Jurkat, Clone E6-1 (cell line): ENCODE measurements around the gene BIN1.

Experiments
- DNase-seq: peaks from one replicate; pipeline ENCODE4 v3.0.0-alpha.2; 2011; ENCODE audit warnings: low read depth, low spot score
- H3K4me3 ChIP-seq: 2 replicates; pipeline ENCODE4 v1.5.1; 2011; ENCODE audit warnings: mild to moderate bottlenecking, low read length, control low read depth, moderate library complexity

The BIN1 gene

DNA sequence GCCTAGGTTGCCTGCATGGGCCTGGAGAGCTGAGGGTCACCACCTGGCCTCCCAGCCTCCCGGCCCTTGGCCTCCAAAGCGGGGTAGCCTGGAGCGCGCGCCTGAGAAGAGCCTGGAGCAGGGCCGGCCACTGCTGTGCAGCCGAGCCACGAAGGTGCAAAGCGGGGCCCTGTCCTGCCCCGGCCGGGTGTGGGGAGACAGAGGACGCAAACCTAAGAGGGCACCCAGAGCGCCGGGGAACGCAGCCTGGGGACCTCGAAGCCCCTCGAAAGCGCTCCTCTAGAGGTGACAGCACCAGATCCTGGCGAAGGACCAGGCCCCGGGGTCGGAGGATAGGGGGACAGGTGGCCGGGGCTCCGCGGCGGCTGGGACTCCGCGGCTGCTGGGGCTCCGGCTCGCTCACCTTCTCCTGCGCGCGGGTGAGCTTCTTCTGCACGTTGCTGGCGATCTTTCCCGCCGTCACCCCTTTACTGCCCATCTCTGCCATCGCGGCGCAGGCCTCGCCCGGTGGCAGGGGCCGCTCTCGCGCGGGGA, 430 bp downstream of the BIN1 start:
- DNase-seq = no peak
- no peak overlapping the region; the same call in 1 of the 2 replicates for H3K4me3 ChIP-seq

DNA sequence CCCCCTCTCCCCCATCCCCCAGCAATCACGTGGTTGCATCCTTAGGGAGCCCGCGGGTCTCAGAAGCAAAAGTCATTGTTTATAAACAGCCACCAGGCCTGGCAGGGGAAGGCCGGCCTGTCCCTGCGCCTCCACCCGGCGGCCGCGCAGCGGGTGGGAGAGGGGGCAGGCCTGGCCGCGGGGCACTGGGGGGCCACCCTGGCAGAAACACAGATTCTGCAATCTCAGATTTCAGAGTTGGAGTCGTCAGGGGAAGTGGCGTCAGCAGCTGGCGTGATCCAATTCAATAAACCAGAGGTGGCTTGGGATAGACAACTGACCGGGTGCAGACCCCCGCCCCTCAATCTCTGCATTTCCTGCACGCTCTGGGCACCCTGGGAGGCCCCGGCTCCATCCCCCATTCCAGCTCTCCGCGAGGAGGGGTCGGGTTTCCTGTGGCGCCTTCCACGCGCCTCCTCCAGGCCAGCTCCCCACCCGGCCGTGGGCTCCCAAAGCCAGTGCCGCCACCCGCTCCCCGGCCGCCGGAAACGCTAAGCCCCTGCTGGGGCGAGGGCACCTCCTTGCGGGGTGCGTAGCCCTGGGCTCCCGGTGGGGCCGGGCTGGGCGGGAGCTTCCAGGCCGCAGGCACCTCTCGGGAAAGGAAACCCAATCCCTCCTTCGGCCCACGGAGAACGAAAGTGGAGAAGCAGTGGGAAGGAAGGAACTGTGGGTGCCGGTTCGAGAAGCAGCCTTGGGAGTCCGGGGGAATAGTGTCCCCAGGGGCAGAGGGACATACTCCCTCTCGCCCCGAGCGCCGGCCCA, 1.1 kb downstream of the BIN1 start:
- H3K4me3 ChIP-seq = no peak overlapping the region
- DNase-seq = no peak

DNA sequence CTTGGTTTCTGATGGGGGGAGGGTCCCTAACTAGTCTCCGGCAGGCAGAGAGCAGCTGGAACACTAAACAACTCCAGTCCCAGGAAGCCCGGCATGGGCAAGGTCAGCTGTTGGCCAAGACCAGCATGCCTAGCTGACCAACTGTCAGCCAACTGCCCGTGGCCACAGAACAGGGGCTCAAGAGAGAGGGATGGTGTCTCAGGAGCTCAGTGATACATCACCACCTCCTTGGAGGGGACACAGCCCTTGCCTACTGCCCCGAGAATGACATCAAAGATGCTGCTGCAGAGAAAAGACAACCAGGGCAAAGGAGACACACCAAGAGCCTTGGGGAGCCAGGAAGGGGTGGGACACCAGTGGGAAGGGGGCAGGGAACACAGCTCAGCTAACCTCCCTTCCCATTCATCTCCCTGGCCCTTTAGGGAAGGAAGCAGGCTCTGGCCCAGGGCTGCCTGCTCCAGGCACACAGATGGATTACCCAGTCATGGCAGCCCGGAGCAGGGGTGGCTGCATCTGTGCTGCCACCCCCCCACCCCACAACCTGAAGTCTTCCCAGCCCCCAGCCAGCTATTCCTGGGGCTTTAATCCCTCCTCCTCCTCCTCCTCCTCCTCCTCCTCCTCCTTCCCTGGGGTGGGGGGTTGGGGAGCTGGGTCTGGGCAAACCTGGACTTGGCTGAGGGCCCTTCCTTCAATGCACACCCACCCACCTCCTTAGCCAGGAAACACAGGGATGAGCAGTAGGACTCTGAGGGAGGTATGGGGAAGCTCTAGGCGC, 1.9 kb downstream of the BIN1 start:
- no peak for DNase-seq
- H3K4me3 ChIP-seq = no peak overlapping the region

DNA sequence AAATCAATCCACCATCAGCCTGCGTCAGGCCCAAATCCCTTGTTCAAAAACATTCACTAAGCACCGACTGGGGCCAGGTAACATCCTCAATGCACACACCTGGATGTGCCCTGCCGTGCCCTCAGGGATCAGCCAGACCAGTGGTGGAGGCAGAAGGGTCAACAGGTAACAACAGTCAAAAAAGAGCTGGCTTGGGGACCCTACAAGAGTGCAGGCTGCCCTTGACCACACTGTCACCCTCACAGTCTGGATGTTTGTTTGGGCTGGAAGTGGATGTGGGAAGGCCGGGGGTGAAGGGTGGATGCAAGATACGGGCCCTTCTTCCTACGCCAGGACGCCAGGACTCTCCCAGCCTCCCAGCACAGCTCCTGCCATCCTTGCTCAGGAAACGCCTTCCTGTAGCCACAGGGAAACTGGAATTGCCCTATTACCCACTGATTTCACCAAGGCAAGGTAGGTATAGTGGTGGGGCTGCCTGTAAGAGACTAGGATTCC, 2.7 kb downstream of the BIN1 start:
- DNase-seq = no peak
- no peak overlapping the region for H3K4me3 ChIP-seq

DNA sequence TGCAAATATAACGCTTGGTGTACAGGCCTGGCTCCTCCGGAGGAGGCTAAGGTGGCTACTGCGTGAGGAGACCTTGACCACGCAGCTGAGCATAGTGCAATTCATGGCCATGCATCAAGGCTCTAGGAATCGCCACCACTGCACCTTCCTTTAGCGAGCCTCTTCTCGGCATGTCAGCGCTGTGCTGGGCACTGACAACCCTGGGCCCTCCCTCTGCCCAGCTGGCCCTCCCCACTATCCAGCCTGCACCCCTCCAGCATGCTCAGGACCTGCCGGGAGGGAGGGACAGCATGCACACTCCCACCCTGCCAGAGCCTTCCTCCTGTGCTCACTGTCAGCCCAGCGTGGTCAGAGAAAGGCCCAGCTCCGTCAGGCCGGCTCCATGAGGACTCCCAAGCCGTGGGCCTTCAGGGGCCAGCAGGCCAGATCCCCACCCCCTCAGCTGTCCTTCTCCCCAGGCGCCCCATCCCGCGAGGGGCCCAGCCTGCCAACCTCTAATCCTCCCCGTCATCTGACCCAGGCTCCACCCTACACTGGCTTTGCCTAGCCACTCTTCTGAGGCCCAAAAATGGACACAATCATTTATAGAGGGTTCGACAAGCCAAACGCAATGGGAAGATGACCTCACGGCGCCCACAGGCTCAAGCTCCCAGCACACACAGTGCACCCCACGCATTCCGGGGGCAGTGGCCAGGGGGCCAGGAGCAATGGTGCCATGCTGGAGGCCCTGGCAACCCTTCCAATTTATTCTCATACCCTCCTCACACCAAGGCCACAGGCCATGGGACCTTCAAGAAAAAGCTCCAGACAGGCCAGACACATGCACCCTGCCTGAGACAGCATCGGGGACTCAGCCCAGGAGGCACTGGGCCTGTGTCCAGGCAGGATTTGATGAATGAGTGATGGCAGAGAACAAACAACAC, 3.5 kb downstream of the BIN1 start:
- H3K4me3 ChIP-seq = no peak overlapping the region
- DNase-seq = no peak

DNA sequence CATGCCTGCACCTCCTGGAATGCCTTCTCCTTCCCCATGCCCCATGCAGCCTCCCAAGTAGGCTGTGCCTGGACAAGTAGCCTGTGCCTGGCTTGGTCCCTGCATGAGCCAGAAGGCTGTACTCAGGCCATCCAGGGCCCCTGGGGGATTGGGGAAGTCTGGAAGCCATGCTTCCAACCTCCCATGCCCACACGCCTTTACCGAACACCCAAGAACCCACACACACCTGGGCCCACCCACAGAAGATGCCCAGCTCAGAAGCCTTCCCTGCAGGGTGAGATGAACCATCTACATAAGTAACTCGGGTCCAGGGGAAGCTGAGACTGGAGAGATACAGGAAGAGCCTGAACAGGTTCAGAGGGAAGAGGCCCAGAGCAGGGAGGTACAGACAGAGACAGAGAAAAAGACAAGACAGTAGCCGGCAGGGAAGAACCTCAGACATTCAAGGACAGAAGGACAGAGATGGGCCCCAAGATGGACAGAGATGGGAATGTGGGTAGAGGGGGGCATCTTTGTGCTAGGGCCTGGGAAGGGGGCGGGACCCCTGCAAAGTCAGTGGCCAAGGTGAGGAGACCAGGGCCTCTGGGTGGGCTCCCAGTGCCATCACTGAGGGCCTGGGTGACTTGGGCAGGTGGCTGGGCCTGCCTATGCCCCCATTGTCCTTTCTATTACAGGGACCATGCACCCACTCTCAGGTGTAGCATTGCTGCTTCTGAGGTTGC, 4.3 kb downstream of the BIN1 start:
- DNase-seq = no peak
- no peak overlapping the region for H3K4me3 ChIP-seq

DNA sequence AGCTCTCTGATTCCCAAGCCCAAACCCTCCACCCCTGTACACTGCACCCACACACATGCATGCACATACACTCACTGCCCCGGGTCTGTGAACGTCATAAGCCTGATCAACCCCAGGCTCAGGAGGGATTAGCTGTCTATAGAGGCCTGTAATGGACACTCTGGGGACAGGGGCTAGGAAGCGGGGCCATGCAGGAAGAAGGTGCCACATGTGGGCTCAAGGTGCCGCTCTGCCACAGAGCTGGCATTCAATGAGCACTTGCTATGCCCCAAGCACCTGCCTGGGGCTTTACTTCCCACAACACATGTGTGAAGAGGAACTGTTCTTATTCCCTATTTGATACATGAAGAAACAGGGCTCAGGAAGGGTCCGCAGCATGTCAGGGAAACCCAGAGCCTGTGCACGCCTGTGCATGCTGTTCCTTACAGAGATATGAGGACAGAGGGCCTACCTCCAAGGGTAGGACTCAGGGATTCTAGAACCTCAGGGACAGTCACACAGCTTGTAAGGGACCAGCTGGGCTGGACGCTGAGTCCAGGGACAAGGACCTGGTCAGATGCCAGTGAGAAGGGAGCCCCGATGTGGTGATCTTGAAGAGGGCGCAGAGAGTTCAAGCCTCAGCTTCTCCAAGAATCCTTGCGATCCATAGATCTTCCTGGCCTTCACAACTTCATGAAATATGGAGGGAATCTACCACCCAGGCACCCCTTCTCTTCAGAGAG, 5.0 kb downstream of the BIN1 start:
- DNase-seq = no peak
- H3K4me3 ChIP-seq = no peak overlapping the region

DNA sequence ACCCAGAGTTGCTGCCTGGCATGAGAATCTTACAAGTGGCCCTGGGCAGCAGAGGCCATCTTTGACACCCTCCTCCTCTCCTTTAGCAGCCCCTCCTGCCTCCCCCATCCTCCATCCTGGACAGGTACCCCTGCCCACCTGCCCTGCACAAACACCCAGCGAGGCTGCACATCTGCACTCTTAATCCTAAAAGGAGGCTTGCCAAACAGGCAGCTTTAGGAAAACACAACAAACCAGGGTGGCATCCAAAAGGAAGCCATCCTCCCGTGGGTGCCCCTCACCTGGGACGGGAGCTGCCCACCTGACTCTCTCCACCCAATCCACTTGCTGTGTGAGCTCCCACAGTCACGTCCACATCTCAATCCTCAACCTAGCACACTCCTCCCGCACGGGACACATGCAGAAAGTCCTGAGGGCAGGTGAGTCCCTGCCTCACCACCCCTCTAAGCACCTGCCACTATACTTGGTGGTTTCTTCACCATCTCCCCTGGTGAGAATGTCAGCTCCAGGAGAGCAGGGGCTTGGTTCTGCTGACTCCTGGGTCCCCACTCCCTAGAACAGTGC, 5.8 kb downstream of the BIN1 start:
- DNase-seq = no peak

DNA sequence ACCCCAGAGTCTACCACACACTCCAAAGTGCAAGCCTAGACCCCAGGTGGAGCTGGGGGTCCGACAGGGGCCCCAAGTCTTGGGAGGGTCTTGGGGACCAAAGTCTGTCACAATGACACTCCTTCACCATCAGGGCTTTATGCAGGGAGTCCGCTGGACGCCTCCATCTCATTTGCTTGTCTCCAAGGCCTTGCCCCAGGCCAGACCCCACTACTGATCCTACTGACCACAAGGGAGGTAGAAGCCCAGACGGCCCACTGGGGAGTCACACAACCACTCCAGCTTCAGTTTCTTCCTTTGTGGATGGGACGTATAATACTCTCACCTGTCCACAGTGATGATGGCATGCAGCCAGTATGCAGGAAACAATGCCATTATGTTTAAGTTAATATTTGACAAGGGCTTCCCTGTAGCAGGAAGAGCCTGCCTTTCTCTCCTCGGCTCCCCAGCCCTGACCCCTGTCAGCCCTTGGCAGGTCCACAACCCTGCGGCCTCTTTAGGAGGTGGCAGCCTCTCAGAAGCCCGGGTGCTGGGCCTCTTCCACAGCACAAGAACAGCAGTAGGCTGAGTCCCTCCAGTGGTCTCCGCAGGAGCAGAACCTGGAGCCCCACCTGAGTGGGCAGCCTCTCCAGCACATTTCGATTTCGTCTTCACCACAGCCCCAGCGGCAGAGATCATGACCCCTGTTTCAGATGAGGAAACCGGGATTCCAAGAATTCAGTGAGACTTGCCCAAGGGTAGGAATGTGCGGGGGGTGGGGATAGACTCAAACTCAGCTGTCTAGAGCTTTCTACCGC, 6.5 kb downstream of the BIN1 start:
- H3K4me3 ChIP-seq = no peak overlapping the region
- DNase-seq = no peak

More for the DNA sequence above, 5.8 kb downstream of the BIN1 start:
- no peak overlapping the region for H3K4me3 ChIP-seq

DNA sequence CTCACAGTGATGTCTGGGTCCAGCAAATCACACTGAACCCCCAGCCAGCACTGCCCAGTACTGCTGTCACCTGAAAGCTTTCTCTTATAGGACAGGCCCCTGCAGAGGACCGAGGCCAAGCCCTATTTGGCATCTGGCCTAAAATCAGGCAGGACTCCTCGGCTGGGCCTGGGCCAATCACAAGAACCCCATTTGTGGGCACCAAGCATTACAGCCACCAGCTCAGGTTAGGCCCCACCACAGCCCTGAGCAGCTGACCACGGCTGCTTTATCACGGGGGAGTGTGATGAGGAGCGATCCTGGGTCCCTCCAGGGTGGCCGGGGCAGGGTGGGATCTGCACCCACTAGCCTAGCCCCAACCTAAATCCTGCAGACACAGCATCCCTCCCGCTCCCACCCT, 8.2 kb downstream of the BIN1 start:
- no peak for DNase-seq
- no peak overlapping the region for H3K4me3 ChIP-seq

DNA sequence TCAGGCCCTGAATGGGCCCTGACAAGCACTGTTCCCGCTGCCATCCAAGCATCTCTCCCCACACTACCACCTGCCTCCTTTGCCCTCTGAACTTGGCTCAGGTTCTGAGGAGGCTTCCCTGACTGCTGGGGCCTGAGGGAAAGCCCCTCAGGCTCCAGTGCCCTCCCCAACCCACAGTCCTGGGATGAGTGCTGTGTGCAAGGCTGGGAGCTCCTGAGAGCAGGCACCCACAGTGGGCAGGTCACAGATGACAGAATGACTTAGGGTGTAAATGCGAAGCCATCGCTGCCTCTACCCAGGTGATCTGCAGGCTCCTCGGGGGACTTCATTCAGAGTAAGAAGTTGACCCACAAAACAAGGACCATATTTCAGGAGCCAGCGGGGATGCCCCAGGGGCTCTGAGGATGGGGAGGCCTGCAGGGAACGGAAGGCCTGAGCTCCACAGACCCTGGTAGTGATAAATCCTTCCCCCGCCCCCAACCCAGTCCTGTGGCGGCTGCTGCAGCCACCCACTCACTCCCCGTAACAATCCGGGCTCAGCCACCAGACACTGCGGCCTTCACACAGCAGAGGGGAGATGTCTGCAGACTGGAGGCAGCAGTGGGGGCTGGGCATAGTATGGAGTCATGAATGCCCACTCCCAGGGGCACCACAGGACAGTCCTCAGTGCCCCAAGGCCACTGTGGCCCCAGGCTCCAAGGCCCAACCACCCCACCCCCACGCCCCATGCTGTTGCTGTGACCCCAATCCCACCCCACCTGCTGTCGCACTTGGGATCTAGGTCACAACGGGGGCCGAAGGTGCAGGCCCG, 8.9 kb downstream of the BIN1 start:
- DNase-seq = no peak

DNA sequence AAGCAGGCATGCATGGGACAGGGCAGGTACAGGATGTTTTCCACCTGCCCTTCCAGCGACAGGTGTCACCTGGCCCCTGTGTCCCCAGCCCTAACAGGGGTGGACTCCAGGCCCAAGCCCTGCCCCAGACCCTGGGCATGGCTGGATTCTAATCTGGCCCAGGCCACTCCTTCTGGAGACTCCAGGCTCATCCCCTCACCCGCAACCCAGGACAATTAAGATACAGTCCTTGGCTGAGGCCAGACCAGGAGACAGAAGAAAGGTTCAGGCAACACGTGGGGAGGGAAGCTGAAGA, 9.5 kb downstream of the BIN1 start:
- DNase-seq = no peak
- no peak overlapping the region for H3K4me3 ChIP-seq

More for the DNA sequence above, 8.9 kb downstream of the BIN1 start:
- no peak overlapping the region for H3K4me3 ChIP-seq

DNA sequence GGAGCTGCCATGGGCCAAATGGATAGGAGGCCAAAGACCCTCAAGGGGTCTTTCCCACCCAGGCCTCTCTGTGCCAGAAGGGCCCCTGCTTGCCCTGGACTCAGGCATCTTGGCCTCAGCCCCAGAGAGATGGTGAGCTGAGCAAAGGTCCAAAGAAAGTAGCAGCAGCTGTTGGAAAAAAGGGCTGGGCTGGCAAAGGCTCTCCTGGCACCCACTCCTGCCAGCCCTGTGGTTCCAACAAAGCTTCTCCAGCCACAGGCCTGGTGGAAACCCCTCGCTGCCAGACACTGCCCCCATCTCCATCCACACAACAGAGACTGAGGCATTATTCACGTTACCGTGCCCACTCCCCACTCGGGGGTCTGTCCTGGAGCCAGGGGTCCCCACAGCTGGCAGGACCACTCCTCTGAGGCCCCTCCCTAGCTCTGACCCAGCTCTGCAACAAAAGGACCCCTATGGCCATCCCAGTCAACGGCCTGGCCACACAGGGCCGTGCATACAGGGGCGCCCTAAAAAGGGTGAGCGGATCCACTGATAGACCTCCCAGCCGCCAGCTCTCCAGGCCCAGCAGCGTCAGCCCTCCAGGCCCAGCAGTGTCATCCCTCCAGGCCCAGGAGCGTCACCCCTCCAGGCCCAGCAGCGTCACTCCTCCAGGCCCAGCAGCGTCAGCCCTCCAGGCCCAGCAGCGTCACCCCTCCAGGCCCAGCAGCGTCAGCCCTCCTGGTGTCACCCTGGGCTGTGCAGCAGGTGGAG, 10.1 kb downstream of the BIN1 start:
- no peak overlapping the region for H3K4me3 ChIP-seq

DNA sequence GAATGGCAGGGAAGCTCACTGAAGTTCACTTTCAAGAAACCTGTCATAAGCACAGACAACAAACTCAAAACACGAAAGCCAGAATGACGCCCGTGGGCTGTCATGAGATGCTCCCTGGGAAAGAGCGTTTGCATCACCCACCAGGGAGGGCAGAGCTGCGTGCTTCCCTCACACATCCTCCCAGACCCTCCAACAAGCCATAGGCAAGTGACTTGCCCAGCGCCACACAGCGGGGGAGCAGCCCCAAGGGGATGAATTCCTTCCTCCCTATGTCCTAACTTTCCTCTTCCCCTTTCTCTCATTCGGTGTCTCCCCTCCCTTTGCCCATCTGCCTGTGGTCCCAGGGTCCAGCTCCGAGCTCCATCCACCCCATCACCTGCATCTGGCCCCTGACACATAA, 10.7 kb downstream of the BIN1 start:
- H3K4me3 ChIP-seq = no peak overlapping the region
- no peak for DNase-seq

More for the DNA sequence above, 10.1 kb downstream of the BIN1 start:
- DNase-seq = no peak

DNA sequence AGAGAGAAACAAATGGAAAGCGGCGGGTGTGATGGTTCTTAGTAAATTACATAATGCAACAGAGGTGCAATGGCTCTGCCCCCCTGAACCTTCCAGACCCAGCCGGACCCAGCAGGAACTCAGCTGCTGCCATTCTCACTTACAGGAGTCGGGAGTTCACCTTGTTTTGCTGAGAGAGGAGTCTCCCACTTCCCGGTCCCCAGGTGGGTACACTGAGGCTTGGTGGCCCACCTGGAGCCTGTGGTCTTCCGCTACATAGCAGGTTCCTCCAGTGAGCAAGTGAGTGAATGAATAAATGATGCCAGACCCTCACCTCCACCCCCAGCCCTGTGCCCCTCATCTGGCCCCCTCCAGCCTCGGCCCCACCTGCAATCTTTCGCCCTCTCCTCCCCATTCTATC, 11.2 kb downstream of the BIN1 start:
- no peak for DNase-seq
- no peak overlapping the region for H3K4me3 ChIP-seq

DNA sequence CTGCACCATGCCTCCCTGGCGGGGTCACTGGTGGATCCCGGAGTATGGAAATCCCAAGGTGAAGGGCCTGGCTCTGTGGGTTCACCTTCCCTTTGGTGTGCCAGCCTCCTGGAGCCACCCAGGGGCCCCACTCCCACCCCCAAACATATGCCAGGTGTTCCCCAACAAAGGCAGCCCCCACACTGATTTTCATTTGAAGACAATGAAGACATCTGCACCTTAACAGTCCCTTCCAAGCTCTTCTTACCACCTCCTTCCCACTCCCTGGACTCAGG, 11.7 kb downstream of the BIN1 start:
- no peak overlapping the region for H3K4me3 ChIP-seq
- DNase-seq = no peak
